ENCODE data around the gene OR2V1.
"Not testable (repeated sequence)": the region's sequence is repeated elsewhere in the genome, so short reads cannot be mapped to it uniquely, and the experiment has no call there.

DNA sequence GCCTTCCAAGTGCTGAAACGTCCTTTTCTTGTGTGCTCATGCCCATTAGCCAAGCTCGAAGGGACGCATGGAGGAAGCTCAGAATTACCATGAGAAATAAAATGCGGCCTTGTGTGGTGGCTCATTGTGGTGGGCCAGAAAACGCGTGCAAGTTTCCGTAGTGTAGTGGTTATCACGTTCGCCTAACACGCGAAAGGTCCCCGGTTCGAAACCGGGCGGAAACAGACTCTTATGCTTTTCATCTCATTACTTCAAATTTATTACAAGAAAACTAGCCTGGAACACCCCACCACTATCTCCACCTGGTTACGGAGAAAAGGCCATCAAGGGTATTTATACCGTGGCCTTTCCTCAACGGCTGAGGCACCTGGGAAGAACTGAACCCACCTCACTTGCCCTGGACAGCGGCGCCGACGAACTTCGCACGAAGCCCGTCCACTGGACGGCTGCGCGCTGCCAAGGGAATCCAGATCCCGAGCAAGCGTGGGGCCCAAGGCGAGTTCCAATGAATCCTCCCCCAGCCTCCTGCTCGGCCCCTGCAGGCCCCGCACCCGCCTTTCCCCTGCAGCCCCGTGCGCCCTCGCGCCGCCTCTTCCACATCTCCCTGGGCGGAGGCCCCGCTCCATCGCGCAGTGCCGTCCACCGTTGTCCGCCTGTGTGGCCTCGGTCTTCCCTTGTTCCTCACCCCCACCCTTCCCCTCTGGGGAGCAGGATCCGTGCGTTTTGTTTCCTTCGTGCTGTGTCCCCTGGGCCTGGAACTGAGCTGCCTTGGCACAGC, 38.7 kb upstream of the OR2V1 start:
- TF ChIP-seq, protein P1, sequence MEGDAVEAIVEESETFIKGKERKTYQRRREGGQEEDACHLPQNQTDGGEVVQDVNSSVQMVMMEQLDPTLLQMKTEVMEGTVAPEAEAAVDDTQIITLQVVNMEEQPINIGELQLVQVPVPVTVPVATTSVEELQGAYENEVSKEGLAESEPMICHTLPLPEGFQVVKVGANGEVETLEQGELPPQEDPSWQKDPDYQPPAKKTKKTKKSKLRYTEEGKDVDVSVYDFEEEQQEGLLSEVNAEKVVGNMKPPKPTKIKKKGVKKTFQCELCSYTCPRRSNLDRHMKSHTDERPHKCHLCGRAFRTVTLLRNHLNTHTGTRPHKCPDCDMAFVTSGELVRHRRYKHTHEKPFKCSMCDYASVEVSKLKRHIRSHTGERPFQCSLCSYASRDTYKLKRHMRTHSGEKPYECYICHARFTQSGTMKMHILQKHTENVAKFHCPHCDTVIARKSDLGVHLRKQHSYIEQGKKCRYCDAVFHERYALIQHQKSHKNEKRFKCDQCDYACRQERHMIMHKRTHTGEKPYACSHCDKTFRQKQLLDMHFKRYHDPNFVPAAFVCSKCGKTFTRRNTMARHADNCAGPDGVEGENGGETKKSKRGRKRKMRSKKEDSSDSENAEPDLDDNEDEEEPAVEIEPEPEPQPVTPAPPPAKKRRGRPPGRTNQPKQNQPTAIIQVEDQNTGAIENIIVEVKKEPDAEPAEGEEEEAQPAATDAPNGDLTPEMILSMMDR (IDR thresholded peaks at IDR 0.05), result not testable (repeated sequence)
- not testable (repeated sequence) for TF ChIP-seq POLR2A, POLR2AphosphoS5 (IDR thresholded peaks at IDR 0.05)
